Measurements from ENCODE around the gene PILRB.

GRCh38 chr7:100356416-100357068 lies 1.4 kb upstream of the PILRB start:
- TF ChIP-seq CTCF (IDR thresholded peaks at IDR 0.05) (no peak), EP300 (IDR thresholded peaks at IDR 0.05; ENCODE audit: low read depth) (no peak), POLR2A (IDR thresholded peaks at IDR 0.05) (no peak), POLR2AphosphoS5 (IDR thresholded peaks at IDR 0.05) (no peak)

Measured in transverse colon (tissue), 4 donors.